T-helper 9 cell (primary cell): Measurements from ENCODE around the gene ST7.

Experiments used
- DNase-seq: peaks from one replicate; pipeline ENCODE4 v3.0.0-alpha.2; 2020

Gene ST7

DNA sequence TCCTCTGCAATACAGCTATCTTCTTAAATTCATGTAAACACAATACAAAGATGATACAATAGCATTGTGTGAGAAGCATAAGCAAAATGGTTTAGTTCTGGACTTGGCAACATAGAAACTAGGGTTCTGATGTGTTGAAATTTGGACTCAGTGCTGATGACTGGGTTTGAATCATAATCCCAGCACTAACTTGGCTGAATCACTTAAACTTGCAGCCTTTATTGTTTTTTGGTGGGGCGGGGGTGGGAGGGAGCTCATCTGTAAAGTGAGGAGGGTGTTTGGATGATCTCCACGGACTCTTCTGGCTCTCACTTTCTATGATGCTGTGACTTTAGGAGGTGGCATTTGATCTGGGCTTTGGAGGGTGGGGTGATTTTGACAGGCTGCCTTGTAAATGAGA, 211.3 kb downstream of the ST7 start:
- no peak for DNase-seq

DNA sequence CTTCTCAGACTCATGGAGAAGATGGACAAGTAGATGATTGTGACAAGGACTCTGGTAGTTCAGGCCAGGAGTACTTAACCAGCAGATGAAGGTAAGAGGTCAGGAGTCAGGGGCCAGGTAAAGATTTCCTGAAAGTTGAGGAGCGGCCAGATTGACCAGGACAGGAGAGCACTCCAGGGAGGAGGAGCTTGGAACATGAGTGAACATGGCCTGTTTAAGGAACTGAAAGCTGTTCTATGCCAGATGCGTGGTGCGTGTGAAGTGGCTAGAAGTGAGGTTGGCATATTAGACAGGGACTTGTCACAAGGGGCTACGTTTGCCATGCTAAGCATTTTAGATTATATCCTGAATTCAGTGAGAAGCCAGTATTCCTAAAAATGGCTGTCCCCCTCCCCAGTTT, 212.4 kb downstream of the ST7 start:
- DNase-seq = no peak

DNA sequence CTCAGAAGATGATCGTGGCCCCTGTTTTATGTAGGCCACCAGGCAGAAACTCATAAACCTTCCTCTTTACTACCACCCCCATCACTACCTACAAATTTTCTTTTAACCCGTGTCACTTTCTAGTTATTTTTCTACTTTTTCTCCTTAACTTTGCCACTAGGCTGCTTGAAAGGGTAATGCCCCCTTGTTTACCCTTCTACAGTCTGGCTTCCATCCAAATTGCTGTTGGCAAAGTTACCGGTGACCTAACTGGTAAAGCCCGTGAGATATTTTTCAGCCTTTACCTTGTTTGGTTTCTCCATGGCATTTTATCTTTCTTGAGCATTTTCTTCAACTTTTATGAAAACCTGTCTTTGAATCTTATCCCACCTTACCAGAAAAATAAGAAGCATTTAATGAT, 216.6 kb downstream of the ST7 start:
- DNase-seq = no peak

DNA sequence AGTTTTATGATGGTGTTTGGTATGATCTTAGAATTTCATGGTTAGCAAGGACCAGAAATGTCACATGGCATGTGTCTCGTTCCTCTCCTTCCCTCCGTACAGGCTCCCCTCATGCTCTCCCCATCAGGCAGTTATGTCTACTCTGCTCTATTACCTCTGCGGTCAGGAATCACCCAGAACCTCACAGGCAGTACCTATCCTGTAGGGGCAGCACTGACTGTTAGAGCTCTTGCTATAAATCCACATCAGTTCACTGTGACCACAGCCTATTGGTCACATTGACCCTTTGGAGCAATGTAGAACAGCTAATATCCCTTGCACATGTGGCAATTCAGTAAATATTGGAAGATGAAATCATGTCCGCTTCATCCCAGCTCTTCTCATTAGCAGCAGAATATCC, 217.8 kb downstream of the ST7 start:
- DNase-seq = no peak

DNA sequence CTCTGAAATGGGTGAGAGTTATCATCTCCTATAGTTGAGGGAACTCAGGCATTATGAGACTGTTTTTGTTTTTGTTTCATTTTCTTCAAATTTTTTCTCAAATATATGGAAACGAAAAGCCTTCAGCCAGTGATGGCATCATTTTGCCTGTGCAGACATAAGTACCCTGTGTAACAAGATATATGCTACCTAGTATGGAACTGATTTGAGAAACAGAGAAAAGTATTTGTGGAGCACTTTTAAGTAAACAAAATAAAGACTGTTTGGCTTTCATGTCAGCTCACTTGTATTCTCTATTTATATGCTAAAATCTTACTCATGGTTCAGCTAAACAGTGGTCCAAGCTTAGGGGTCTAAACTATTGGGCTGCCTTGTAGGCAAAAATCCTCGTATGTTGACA, 219.0 kb downstream of the ST7 start:
- DNase-seq = no peak

DNA sequence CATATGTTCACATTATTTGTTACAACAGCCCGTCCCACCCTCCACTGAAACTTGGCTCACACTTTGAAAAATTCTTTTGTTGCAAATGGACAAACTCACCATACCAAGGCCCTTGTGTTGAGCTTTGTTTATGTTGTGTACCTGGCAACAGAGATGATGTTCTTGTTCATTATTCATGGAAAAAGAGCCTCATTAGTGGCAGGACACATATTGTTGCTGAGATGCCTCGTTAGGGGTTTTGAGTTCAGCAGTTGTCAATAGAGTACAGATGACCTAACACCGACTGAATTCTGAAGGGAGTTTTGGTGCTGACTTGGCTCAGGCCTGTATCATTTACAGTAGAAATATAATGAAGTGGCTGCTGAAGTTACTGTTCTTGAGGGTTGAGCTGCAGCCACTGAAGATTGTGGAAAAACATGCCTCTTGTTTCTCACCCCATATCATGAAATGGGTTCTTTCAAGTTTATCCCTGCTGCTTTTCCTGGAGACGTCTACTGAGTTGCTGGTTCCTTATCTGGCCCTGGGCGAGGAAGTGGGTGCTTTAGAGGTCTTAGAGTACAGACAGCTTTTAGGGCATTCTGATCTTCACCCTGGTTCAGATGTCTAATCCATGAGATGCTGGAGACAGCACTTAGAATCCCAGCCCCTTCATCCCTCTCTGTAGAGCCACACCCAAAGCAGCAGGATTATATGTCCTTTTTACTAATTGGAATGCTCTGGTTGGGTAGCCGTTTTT, 219.9 kb downstream of the ST7 start:
- no peak for DNase-seq

DNA sequence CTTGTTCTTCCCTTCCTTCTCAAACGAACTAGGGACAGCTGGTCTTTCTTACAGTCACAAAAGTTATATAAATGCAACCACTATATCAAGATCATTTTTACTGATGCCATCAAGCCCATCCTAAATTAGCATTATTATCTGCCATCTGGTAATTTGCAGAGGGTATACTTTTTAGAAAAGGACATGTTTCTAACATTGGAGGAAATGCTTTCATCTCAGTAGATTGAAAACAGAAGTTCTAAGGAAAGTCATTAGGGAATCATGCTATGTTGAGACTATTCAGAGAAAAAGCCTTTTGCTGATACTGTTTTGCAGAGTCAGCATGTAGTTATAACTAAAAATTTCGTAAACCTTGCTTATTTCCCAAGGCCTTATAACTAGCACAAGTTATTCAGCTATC, 222.9 kb downstream of the ST7 start:
- no peak for DNase-seq

DNA sequence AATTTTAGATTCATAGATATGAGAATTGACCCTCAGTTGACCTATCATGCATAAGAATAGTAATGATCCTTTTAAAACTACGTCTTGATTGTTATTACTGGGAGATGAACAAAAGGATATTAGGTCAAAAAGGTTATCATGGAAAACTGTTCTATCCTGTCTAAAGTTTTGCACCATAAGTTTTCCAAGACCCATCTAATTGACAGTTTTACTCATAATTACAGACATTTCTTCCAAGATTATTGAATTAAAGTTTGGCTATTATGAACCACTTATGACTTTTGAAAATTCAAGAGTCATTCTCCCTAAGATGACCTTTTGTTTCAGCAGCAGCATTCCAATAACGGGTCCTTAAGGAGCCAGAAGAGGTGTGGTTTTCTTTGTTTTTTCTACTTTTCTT, 225.3 kb downstream of the ST7 start:
- no peak for DNase-seq

DNA sequence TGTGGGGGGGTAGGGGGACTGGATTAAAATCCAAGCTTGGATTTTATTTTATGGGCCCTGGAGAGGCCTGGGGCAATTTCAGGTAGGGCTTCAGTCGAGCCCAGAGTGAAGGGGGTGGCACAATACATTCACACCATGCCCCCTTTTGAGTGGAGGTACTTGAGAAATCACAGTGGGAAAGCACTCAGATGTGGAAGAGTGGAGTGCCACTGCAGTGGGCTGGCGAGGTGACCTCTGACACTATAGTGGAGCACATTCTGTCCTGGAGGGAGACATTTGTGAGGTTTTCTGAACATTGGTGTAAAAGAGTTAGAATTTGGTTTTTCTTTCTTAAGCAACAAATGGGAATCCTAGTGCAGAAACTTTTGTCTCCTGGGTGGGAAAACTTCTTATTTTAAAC, 226.4 kb downstream of the ST7 start:
- no peak for DNase-seq

DNA sequence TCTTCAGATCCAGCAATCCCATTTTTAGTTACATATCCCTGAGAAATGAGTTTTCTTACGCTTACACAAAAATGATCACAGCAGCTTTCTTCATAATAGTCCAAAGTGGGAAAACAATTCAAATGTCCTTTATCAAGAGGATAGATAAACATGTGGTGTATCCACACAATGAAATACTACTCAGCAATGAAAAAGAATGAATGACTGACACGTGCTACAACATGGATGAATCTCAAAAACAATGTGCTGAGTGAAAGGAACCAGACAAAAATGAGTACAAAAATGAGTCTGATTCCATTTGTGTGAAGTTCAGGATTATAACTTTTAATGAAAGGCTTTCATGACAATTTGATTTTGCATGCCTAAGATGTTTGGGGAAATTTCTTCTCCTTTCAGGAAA, 230.4 kb downstream of the ST7 start:
- no peak for DNase-seq

DNA sequence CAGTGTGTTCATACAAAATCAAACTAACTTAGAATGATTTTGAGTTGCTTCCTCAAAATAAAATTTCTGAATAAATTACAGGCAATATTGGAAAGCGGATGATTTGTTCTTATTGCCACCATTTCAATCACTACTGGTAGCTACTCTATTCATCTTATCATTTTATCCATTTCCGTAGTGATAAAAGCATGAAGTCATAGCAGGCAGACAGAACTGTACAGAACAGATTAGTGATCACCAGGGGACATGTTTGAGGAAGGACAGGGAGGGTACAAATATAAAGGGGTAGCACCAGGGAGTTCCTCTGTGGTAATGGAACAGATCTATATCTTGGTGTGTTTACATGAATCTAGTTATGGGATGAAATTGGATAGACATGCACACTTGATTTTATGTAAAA, 231.1 kb downstream of the ST7 start:
- DNase-seq = no peak

DNA sequence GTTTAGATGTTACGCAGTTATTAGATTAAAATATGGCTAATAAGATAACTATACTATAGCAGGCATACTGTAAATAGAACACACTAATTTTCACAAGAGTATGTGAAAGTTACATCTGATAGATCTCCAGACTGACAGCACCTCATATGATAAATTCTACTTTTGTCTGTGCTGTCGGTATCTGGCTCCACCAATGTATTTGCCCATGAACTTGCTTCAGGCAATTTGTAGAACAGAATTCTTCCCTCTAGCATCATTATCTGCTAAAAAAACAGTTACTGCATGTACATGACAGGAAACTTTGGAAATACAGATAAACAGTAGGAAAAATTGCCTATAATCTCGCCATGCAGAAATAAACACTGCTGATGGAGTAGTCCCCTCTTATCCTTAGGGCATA, 231.8 kb downstream of the ST7 start:
- DNase-seq = no peak

DNA sequence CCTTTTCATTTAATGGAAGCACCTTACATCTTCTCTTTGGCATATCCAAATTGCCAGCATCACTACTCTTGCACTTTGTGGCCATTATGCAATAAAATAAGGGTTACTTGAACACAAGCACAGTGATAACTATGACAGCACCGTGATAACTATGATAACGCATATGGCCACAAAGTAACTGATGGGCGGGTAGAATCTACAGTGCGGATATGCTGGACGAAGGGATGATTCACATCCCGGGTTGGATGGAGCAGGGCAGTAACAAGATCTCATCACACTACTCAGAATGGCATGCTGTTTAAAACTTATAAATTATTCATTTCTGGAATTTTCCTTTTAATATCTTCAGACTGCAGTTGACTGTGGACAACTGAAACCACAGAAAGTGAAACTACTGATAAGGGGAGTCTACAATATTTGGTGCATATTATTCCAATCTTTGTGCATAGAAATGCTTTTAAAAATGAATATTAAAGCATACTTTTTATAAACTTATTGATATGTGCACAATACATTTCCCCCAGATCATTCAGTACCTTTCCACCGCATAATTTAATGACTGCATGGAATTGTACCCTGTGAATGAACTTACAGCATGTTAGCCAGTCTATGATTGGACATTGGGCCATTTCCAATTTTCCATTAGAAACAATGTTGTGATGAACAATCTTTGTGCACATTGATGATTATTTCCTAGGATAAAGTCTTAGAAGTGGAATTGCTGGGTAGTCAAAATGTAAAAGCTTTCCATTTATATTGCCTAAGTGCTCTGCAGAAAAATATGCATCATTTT, 233.1 kb downstream of the ST7 start:
- DNase-seq = no peak

DNA sequence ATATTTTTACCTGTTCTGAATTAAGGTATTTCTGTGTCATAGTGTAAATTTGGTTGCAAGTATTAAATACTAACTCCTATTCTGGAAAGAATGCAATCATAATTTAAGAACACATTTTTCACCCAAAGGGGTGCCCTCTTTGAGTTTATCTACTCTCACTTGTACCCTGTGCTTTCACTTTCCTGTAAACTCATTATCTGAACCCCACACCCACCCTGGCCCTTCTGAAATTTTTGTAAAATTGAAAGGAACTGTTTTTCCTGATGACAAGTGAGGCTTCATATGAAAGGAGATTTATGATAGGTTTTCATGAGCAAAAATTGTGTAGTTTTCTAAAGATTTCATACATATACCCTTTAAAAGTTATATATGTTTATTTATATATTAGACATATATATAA, 235.1 kb downstream of the ST7 start:
- no peak for DNase-seq

DNA sequence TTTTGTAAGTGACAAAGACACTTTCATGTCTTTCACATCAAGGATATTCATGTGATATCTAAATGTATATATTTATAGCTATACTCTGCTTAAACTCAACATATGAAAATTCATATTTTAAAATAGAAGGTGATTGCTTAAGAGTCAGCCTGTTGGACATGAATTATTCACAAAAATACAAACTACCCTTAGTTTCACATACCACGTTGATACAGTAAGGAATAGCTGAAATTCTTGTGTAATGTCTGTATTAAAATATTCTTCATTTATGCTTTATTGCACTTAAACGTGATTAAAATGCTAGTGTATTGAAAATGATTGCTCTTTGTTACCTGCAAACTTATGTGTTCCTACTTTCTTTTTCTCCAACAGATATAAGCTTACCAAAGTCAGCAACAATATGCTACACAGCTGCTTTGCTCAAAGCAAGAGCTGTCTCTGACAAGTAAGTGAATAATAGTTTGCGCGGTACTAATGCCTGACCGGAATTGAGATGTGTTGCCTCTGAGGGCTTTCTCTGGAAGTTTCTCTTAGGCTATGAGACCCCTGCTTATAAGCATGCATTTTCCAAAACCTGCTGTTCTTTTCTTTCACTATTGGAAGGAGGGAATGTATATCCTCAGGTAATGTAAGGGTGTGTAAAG, 235.8 kb downstream of the ST7 start:
- no peak for DNase-seq

DNA sequence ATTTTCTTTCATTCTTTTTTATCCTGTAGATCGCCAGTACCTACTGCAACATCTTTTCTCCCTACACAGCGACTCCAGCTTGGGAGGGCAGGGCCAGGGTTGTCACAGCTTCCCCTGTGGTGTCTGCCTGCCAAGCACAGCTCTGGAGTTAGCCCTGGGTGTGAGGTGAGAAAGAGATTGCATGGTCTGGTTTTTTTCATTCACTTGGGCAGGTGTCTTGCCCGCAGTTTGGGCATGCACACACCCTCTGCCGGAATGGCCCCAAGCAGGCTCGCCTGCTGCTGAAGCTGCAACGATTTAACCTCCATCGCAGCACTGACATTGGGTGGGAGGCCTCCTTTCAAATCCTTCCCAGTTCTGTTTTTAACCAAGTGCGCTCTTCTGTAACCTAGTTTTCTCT, 236.8 kb downstream of the ST7 start:
- no peak for DNase-seq

DNA sequence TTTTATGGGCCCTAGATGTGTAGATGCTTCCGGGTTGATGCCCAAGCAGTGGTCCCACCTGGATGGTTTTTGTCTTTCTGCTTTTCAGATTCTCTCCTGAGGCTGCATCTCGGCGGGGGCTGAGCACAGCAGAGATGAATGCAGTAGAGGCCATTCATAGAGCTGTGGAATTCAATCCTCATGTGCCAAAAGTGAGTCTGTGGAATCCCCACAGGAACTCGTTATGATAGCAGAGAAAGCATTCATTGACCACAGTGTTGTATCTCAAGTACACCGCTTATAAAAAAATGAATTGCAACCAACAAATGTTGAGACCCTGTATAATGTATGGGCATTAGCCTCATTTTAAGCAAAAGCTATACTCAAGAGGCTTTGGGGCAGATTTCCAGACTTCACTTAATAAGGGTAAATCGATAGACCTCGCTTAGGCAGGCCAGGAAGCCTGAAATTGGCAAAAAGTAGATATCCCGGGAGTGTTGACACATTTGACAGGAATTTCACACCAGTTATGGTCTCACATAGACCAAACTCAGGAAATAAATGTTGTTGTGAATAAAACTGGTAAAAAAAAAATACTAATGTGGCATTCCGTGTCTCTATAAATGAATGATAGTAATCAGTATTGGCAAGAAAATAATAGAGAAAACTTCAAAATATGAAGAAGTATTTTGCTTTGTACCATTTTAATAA, 237.6 kb downstream of the ST7 start:
- no peak for DNase-seq

DNA sequence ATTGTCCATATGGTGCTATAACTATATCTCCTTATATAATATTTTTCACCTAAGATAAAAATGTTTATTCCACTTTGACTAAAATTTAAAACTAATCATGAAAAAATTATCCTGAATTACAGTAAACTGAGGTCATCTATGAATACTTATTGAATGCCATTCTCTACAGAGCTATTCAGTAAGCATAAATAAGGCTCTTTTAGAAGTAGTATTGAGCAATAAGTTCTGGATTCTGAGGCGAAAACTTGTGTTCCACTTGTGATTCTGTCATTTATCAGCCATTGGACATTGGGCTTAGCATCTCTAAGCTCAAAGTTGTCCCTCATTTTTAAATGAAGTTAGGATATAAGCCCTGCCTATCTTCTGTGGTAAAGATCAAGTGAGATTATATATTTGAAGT, 238.8 kb downstream of the ST7 start:
- no peak for DNase-seq

DNA sequence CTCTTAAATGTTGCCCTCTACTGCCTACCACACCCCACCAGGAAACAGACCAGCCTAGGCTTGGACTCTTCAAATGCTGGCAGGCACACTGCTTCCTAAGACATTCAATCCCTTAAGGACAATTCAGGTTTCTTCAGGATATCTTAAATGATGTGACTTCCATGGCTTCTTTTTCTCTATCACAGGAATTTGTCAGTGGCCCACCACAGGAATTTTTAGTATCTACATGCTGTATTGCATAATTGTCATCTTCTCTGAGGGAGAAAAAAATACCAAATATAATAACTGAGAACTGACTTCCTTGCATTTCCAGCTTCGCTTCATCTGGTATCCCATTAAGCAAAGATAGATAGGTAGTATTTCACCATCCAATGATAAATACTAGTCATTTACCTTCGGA, 240.3 kb downstream of the ST7 start:
- DNase-seq = no peak

DNA sequence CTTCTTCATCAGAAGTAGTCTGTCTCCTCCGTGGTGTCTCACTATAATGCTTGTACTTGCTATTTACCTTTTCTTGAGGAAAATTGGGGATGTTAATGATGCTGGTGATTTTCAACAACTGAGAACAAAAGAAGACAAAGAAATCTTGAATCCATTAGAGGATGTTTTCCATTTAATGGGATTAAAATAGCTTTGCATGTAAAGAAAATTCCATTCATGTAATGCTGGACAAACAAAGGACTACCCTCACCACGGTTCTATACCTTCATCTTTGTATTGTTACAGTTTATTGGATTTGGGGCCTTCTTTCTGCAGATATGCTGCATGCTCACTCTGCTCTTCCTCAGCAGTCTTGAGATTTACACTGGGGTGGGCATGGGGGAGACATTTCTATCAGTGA, 241.1 kb downstream of the ST7 start:
- no peak for DNase-seq

DNA sequence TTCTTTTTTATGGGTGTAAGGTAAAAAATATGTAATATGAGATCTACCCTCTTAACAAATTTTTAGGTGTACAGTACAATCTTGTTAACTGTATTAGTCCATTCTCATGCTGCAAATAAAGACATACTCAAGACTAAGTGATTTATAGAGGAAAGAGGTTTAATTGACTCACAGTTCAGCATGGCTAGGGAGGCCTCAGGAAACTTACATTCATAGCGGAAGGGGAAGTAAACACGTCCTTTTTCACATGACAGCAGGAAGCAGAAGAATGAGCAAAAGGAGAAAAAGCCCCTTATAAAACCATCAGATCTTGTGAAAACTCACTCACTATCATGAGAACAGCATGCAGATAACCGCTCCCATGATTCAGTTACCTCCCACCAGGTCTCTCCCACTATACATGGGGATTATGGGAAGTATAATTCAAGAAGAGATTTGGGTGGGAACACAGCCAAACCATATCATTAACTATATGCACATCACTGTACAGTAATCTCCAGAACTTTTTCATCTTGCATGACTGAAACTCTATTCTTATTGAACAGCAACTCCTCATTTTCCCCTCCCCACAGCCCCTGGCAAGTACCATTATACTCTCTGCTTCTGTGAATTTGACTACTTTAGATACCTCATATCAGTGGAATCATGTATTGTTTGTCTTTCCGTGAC, 242.2 kb downstream of the ST7 start:
- no peak for DNase-seq

DNA sequence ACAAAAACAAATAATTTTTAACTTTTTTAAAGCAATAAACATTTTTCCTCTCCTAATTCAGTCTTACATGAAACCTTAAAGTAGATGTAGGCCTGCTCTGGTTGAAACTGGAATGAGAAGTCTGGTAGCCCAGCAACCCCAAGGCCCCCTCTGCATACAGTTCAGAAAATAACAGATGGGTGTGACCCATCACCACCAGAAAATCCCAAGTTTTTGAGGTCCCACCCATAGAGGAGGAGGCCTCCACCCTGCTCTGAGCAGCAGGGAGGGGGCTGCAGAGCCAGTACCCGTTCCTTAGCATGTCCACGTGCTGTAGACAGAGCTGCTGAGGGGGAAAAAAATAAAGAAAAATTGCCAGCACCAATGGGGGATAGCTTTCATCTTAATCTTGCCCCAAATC, 246.8 kb downstream of the ST7 start:
- no peak for DNase-seq
